Gastrocnemius medialis (tissue), 4 donors: ENCODE results near the gene TMEM192.

Experiments
- POLR2A ChIP-seq, 2 donors: fragments of 450-650 bp; IDR thresholded peaks; one replicate each; pipeline ENCODE4 v1.6.1; 2017; ENCODE audit warnings: antibody characterized with exemption in 2 of 2, mild to moderate bottlenecking in 2 of 2, moderate library complexity in 2 of 2
- TF ChIP-seq, protein P1 (sequence below), 5 experiments: fragments of 450-650 bp in 3 of 5; fragments of 200-600 bp in 2 of 5; sonication (generic) in 2 of 5; IDR thresholded peaks in 4 of 5; conservative IDR thresholded peaks in 1 of 5; 1 replicate in 4 of 5; 2 replicates in 1 of 5; pipeline ENCODE4 v1.5.1; 2016 to 2019; ENCODE audit warnings: antibody characterized with exemption in 5 of 5, mild to moderate bottlenecking in 3 of 5, moderate library complexity in 3 of 5

DNA sequence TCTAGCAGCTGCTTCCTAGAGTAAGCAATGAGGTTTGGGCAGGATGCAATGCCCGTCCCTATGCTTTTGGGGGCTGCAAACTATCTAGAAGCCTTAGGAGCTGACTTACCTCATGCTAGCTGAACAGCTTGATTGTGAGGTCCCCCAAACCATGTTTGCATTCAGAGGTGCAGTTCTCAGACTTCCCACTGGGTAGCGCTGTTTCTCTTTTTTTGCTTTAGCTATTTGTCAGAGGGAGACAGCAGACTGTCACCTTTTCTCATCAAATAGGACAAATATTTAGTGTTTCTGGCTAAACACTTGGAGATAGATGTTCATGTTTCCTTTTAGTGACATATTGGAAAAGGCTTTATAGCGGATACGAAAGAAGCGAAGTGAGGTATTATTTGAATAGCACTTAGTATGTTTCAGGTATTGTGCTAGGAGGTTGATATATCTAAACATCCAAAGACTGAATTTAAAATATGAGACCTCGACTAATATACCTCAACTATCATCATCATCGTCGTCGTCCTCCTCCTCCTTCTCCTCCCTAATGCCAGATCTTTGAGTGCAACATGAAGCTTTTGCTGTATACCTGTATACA is 18.7 kb upstream of the TMEM192 start:
- TF ChIP-seq, protein P1, sequence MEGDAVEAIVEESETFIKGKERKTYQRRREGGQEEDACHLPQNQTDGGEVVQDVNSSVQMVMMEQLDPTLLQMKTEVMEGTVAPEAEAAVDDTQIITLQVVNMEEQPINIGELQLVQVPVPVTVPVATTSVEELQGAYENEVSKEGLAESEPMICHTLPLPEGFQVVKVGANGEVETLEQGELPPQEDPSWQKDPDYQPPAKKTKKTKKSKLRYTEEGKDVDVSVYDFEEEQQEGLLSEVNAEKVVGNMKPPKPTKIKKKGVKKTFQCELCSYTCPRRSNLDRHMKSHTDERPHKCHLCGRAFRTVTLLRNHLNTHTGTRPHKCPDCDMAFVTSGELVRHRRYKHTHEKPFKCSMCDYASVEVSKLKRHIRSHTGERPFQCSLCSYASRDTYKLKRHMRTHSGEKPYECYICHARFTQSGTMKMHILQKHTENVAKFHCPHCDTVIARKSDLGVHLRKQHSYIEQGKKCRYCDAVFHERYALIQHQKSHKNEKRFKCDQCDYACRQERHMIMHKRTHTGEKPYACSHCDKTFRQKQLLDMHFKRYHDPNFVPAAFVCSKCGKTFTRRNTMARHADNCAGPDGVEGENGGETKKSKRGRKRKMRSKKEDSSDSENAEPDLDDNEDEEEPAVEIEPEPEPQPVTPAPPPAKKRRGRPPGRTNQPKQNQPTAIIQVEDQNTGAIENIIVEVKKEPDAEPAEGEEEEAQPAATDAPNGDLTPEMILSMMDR (IDR thresholded peaks at IDR 0.05 in 4 of 5, conservative IDR thresholded peaks at IDR 0.05 in 1 of 5): peak; percentile 75 to 81 (median 79)
- TF ChIP-seq POLR2A (IDR thresholded peaks at IDR 0.05): no peak
